Epithelial cell of prostate (primary cell): ENCODE data around the gene TMEM184B.
A peak's percentile ranks its signal among the peaks of the same experiment; 100 is the strongest.

Experiments used
- DNase-seq: peaks from one replicate; pipeline ENCODE4 v3.0.0-alpha.2; 2011; ENCODE audit warnings: low read depth, low spot score
- H3K27ac ChIP-seq: fragments of 450-650 bp; 2 replicates; pipeline ENCODE4 v1.5.1; 2017; ENCODE audit warnings: mild to moderate bottlenecking

Gene TMEM184B

DNA sequence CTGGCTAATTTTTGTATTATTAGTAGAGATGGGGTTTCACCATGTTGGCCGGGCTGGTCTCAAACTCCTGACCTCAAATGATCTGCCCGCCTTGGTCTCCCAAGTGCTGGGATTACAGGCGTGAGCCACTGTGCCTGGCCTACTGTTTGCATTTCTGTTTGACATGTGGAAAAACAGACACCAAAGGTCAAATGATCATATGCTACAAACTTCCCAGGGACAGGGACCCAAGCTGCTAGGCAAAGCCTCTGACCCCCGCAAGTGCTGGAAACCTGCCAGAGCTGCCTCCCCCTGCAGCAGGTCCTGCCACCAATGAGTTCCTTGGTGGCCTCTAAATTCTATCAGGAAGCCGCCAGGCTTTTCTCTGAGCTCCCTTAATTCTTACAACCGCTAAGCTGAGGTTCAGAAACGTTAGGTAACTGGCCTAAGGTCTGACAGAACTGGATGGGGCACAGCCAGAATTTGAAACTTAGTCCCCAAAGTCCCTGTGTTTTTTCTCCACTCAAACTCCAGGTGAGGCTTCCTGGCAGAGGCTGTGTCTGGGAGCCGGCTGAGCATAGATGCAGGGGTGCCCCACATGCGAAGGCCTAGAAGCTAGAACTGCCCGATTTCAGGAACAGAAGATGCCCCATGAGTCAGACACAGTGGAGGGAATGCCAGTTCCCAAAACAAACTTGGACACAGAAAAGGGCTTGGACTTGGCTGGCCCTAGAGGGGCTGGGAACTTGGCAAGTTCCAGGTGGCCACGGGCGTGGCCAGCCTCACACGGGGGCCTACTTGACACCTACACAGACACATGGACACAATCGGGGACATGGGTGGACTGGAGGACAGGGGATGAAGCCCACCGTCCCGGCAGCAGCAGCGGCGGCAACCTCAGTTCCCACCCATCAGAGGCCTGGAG, 37.1 kb upstream of the TMEM184B start:
- DNase-seq, result no peak
- H3K27ac ChIP-seq, result peak overlapping the region; percentile 99

DNA sequence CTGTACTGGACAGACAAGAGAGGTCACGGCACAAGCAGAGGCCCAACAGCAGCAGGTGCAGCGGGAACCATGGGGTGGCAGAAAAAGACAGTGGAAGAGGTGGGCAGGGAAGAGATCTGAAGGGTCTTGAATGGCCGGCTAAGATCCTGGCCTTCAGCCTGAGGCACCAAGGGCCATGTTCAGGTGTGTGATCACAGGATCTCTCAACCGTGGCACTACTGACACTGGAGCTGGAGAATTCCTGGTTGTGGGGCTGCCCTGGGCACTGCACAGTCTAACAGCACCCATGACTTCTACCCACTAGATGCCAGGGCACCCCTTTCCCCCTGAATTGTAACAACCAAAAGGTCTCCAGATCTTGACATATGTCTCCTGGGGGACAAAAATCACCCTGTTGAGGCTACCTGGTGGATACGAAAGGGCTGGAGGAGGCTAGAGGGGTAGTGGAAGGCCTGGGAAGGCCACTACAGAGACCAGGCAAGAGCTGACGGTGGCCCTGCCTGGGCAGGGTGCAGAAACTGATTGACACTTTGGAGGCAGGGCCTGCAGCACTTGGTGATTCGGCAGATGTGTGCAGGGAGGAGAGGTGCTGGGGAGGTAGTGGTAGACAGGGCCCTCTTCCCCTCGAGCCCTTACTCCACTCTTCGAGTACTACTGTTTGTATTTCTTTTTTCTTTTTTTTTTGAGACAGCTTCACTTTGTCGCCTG, 36.1 kb upstream of the TMEM184B start:
- H3K27ac ChIP-seq, result peak overlapping the region; percentile 99
- no peak for DNase-seq

DNA sequence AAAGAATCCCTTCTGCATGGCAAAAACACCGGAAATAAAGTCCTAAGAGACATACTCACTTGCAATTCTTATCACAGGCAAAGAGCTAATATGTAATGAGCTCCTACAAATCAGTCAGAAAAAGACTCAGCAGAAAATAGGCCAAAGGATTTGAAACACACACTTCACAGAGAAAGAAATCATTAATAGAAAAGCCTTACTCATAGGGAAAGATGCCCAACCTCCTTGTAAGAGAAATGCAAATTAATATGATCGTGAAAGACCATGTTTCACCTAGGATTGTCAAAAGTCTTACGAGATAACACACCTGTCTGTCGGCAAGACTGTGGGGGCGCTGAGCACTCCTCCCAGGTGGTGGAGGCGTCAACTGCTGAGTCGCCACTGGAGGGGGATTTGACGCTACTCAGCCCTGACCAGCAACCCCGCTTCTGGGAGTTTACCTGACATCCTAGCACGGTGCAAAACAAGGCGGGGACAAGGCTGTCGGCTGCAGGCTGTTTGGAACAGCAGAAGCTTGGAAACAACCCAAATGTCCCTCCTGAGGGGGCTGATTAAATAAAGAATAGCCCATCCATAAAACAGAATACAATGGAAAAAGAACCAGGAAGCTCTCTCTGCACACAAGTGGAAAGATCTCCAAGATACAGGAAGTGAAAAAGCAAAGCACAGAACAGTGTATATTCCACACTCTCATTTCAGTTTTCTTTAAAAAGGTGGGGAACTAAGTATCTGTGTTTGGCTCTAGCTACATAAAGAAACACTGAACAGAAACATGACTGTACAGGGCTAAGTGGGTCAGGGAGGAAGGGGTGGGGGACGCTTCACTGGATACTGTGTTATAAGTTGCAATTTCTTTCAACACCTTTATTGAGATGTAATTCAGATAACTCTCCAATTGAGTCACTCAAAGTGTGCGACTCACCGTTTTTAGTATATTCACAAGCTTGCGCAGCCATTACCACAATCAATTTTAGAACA, 33.0 kb upstream of the TMEM184B start:
- H3K27ac ChIP-seq, result peak overlapping the region; percentile 99
- DNase-seq, result no peak

DNA sequence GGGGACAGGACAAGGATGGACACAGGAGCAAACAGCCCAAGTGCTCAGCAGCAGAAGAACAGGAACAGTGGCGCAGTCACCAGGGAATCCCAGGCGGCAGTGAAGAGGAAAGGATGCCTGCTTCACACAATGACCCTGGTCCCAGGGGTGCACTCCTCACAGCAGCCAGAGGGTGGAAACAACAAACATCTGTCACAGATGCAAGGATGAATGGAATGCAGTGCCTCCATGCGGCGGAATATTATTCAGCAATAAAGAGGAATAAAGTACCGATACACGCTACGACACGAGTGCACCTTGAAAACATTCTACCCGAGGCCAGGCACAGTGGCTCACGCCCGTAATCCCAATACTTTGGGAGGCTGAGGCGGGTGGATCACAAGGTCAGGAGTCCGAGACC, 31.7 kb upstream of the TMEM184B start:
- peak overlapping the region; percentile 99 for H3K27ac ChIP-seq

GRCh38 chr22:38303974-38304373, 31.2 kb upstream of the TMEM184B start:
- peak overlapping the region; percentile 99 for H3K27ac ChIP-seq
- DNase-seq, result no peak

More for the DNA sequence above, 31.7 kb upstream of the TMEM184B start:
- DNase-seq, result no peak

DNA sequence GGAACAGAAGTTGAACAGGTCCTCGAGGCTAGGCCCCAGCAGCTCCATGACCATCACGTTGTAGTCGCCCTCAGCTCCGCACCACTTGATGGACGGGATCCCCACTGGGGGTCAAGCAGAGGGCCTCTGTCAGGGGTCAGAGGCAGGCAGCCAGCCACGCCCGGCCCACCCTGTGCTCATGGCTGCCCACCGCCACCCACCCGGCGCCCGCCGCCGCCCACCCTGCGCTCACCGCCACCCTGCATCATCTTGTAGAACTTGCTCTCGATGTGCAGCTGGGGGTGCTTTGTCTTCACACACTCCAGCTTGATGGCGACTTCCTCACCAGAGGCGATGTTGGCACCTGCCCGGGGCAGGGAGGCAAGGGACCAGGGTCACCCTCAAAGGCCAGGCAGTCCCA, 30.1 kb upstream of the TMEM184B start:
- no peak for DNase-seq
- H3K27ac ChIP-seq, result peak overlapping the region; percentile 99

GRCh38 chr22:38300946-38301345, 28.1 kb upstream of the TMEM184B start:
- peak overlapping the region; percentile 99 for H3K27ac ChIP-seq
- DNase-seq, result no peak

DNA sequence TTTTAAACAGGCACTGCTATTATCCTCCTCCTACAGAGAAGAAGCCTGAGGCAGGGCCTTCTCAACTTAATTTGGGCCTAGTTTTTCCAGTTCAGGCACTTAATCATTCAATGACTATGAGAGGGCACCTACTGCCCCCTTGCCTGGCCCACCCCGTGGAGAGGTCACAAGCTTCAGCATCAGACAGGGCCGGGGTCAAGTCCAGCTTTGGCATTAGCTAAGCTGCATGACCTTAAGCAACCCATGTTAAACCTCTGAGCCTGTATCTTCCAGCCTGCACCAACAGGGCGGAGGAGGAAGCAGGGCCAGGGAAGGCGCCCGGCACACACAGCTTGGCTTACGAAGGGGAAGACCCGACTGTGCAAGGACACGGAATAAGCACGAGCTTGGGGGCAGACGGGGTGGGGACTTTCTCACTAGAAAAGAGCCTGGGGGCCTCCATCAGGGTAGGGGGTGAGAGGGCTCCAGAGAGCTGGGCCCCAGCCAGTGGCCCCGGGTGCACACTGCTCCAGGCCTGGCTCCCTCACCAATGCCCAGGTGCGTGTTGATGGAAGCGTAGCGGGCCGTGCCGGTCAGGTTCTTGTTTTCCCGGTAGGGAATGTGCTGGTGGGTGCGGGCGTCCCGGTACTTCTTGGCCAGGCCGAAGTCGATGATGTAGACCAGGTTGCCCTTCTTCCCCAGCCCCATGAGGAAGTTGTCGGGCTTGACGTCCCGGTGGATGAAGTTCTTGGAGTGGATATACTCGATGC, 27.6 kb upstream of the TMEM184B start:
- no peak for DNase-seq
- peak overlapping the region; percentile 99 for H3K27ac ChIP-seq

GRCh38 chr22:38299770-38300102, 26.9 kb upstream of the TMEM184B start:
- peak overlapping the region; percentile 99 for H3K27ac ChIP-seq

DNA sequence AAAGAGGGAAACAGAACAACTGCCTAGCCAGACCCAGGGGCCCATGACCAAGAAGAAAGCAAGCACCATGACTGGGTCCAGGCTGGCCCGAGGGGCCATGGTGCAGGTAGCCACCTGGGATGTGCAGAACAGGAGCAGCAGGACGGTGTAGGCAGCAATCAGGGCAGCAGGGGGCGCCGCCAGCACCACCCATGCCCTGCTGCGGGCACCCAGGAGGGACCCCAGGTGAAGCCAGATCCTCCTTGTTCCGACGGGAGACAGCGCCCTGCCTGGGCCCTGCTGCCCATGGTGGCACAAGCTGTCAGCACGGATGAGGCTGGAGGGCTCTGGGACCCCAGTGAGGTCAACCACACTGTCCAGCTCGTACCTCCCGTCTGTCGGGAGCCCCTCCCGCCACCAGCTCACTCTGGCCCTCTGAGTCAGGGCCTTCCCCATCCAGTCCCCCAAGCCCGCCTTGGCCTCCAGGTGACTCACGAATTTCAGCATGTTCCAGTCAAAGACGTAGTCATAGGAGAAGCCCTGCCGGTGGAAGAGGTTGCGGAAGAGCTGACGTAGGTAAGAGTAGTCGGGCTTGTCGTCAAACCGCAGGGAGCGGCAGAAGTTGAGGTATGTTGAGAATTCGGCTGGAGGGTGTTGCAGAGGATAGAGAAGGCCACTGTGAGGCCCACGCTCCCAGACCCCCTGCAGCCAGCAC, 25.6 kb upstream of the TMEM184B start:
- peak overlapping the region; percentile 99 for H3K27ac ChIP-seq
- DNase-seq, result peak; percentile 96

More at GRCh38 chr22:38299770-38300102, 26.9 kb upstream of the TMEM184B start:
- no peak for DNase-seq

GRCh38 chr22:38296372-38296771, 23.6 kb upstream of the TMEM184B start:
- DNase-seq, result no peak
- peak overlapping the region; percentile 99 for H3K27ac ChIP-seq

DNA sequence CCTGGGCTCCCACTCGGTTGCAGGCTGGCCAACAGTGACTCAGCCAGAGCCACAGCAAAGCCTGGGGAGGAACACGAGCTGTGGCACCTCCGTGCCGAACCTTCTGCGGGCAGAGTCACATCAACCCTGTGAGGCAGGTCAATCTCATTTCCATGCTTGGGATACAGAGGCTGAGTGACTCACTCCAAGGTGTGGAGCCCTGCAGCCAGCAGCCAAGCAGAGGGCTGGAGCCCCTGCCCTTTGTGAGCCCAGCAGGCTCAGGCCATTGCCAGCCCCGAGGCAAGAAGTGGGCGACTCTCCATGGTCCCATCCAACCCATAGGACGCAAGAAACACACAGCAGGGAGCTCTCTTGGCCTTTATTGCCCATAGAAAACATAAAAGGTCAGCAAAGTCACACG, 23.1 kb upstream of the TMEM184B start:
- peak overlapping the region; percentile 99 for H3K27ac ChIP-seq
- no peak for DNase-seq

DNA sequence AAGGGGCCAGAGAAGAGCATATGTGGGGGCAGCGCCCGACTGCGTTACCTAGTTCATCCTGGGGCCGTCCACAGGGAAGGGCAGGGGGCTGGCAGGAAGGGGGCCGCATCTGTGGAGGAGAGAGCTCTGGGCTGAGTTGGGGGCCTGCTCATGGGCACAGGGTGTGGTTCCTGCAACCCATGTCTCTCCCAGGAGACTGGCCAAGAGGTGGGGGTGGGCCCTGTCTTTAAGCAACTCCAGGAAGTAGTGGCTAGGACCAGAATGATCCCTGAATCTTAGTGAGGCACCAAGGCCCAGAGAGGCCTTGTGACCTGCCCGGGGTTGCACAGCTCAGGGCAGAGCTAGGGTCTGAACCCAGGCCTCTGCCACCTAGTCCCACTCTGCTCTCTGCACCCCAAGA, 22.5 kb upstream of the TMEM184B start:
- no peak for DNase-seq
- H3K27ac ChIP-seq, result peak overlapping the region; percentile 99

GRCh38 chr22:38294193-38294592, 21.4 kb upstream of the TMEM184B start:
- no peak for DNase-seq
- peak overlapping the region; percentile 99 for H3K27ac ChIP-seq

- no peak for DNase-seq
- peak overlapping the region; percentile 99 for H3K27ac ChIP-seq
Observed at GRCh38 chr22:38292694-38293093, 19.9 kb upstream of the TMEM184B start.

DNA sequence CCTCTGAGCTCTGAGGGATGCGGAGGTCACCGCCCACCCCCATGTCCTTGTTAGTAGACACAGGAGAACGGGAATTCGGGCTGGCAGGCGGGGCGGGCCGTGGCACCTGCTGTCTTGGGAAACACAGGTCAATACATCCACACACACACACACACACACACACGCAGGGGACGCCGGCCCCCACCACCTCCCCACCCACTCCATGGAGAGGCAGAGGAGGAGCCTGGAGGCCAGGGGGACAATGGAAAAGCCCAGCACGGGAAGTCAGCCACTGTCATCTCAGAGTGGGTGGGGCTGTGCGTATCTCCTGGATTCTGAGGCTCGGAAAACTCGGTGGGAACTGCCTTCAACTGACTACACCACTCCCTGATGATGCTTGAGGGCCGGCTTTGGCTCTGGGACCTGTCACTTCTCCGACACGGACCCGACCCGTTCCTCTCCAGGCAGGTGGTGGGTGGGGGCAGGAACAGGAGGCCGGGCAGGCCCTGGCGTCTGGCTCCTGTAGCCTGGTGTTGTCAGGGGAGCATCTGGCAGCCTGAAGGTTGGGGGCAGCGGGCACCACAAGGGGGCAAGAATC, 18.5 kb upstream of the TMEM184B start:
- H3K27ac ChIP-seq, result peak overlapping the region; percentile 1
- DNase-seq, result no peak

- no peak for DNase-seq
- H3K27ac ChIP-seq, result peak overlapping the region; percentile 1
Observed at GRCh38 chr22:38290347-38290746, 17.5 kb upstream of the TMEM184B start.

- no peak for DNase-seq
- H3K27ac ChIP-seq, result peak overlapping the region; percentile 1
Observed at GRCh38 chr22:38289583-38290082, 16.8 kb upstream of the TMEM184B start.
